ENCODE measurements around the gene ABCA8.
"Not testable (repeated sequence)": the region's sequence is repeated elsewhere in the genome, so short reads cannot be mapped to it uniquely, and the experiment has no call there.

ABCA8 gene
- total RNA-seq: 0 to 0.04 (median 0) reads per million in 3 experiments

GRCh38 chr17:68955181-68955841 lies at the start of gene ABCA8:
ABCA8 (minus strand) TSS chr17:68955392; CDS start chr17:68942034, 13,358 bp downstream.
- no peak for DNase-seq

- DNase-seq: not testable (repeated sequence)
Measured at GRCh38 chr17:69004759-69005158, 49.6 kb upstream of the ABCA8 start.

GRCh38 chr17:68999743-69000142 lies 44.6 kb upstream of the ABCA8 start:
- not testable (repeated sequence) for DNase-seq

GRCh38 chr17:68993112-68993511 lies 37.9 kb upstream of the ABCA8 start:
- DNase-seq: no peak

- DNase-seq: no peak
Measured at GRCh38 chr17:68987966-68988365, 32.8 kb upstream of the ABCA8 start.

GRCh38 chr17:68981288-68981687 lies 26.1 kb upstream of the ABCA8 start:
- no peak for DNase-seq

- no peak for DNase-seq
Measured at GRCh38 chr17:68973098-68973846, 18.1 kb upstream of the ABCA8 start.

- DNase-seq: no peak
Measured at GRCh38 chr17:68972119-68972704, 17.0 kb upstream of the ABCA8 start.

GRCh38 chr17:68969101-68969500 lies 13.9 kb upstream of the ABCA8 start:
- DNase-seq: no peak

- no peak for DNase-seq
Measured at GRCh38 chr17:68963958-68964357, 8.8 kb upstream of the ABCA8 start.

GRCh38 chr17:68961214-68961882 lies 6.2 kb upstream of the ABCA8 start:
- DNase-seq: no peak

- not testable (repeated sequence) for DNase-seq
Measured at GRCh38 chr17:68959117-68959516, 3.9 kb upstream of the ABCA8 start.

GRCh38 chr17:68957944-68958343 lies 2.8 kb upstream of the ABCA8 start:
- no peak for DNase-seq

- no peak for DNase-seq
Measured at GRCh38 chr17:68954146-68954896, 871 bp downstream of the ABCA8 start.

- DNase-seq: no peak
Measured at GRCh38 chr17:68953340-68953997, 1.7 kb downstream of the ABCA8 start.

- DNase-seq: no peak
Measured at GRCh38 chr17:68950725-68951124, 4.5 kb downstream of the ABCA8 start.

- not testable (repeated sequence) for DNase-seq
Measured at GRCh38 chr17:68947868-68948267, 7.3 kb downstream of the ABCA8 start.

GRCh38 chr17:68944435-68945035 lies 10.7 kb downstream of the ABCA8 start:
- DNase-seq: no peak

- DNase-seq: not testable (repeated sequence)
Measured at GRCh38 chr17:68943812-68944182, 11.4 kb downstream of the ABCA8 start.

- DNase-seq: no peak
Measured at GRCh38 chr17:68943123-68943811, 11.9 kb downstream of the ABCA8 start.

GRCh38 chr17:68942389-68942788 lies 12.8 kb downstream of the ABCA8 start:
- DNase-seq: no peak
